ENCODE data around the gene HBE1. TPM values are rescaled to one million over a fixed set of nuclear protein-coding genes. Genes with fewer than 3 reads are reported as not detected.
A peak's percentile ranks its signal among the peaks of the same experiment; 100 is the strongest.

Gene HBE1
- total and polyA plus RNA-seq, 9 of the 15 experiments (the other 6 are each of a cell fraction or from before 2014, with no cell fraction given) = 612 to 10,250 (median 2,181) TPM

DNA sequence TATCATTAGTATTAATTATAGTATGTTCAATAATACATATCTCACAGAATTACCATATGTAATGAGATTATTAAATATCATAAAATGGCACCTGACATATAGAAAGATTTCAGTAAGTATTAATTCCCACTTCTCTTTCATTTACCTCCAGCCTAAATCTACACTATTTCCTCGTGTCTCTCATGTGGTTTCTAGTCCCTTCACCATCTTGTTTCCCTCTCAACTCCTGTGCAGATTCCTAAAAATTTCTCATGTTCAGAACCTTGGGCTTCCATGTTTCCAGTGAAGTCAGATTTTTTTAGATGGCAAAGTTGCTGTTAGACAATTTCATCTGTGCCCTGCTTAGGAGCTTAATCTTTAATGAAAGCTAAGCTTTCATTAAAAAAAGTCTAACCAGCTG lies 14.1 kb upstream of the HBE1 start:
- Histone ChIP-seq H2AFZ (ENCODE audit: low read depth, low read length) (no peak overlapping the region), H3K9ac (ENCODE audit: insufficient read depth in 1 of 2, low read depth in 2 of 2, low read length in 2 of 2) (peak overlapping the region in 1 of 2 experiments; percentile 41; a peak in 2 of 4 replicates), H3K36me3 (ENCODE audit: control insufficient read depth, insufficient read depth, low read length) (peaks cover 42% of the 10 kb centered on the region), H3K9me3 (replicated peaks; ENCODE audit: control insufficient read depth, insufficient read depth, low read depth, low read length) (no peaks in the 10 kb centered on the region), H3K4me3 (no peak overlapping the region), H3K27me3 (ENCODE audit: control insufficient read depth in 2 of 2, insufficient read depth in 2 of 2, low read length in 2 of 2) (no peaks in the 10 kb centered on the region), H3K9me1 (ENCODE audit: control insufficient read depth, insufficient read depth, low read length) (no peaks in the 10 kb centered on the region), H3K79me2 (ENCODE audit: control insufficient read depth, insufficient read depth, low read length) (peaks cover 90% of the 10 kb centered on the region), H3K4me2 (ENCODE audit: insufficient read depth, low read length) (peak overlapping the region; percentile 80), H4K20me1 (replicated peaks; ENCODE audit: control insufficient read depth, insufficient read depth, low read length) (no peaks in the 10 kb centered on the region), H3K27ac (ENCODE audit: extremely low read depth, low read depth, low read length) (peak overlapping the region; percentile 77), H3K4me1 (replicated peaks in 1 of 2; ENCODE audit: control insufficient read depth in 2 of 2, insufficient read depth in 2 of 2, low read length in 2 of 2) (peaks cover 29 to 88% of the 10 kb centered on the region in 2 experiments)
- no peak for DNase-seq (ENCODE audit: extremely low read depth in 1 of 4, low spot score in 3 of 4)
- CTCF ChIA-PET (ENCODE audit: low intra/inter-chr PET ratio) = no interaction called here
- POLR2A ChIA-PET = interaction anchor here (1.2 to 6.4 kb wide), 4 partner anchors 15 to 44 kb away, joined by 3 to 40 read pairs (median 5); partner anchors contain the start of gene HBE1
- WGBS (ENCODE audit: insufficient coverage, low coverage, missing lambda C conversion rate) = 8% methylated on average over 1 of the region's 1 CpG
- in situ Hi-C loops (cut with MboI) = no loop called here
- no peak for ATAC-seq
- BruUV-seq (replicated peaks) = no TSS peak
- intact Hi-C loops (cut with micrococcal nuclease) = loop anchor here (10.0 kb wide), 2 partner anchors 221 to 311 kb away; partner anchors contain the start of genes TRIM6 and UBQLN3
- no peak for FAIRE-seq
- no peak for TF ChIP-seq NR2C1 (IDR thresholded peaks at IDR 0.05)
- TF ChIP-seq NR2C1 (tag; IDR thresholded peaks at IDR 0.05) = no peak
- TF ChIP-seq, protein P1, sequence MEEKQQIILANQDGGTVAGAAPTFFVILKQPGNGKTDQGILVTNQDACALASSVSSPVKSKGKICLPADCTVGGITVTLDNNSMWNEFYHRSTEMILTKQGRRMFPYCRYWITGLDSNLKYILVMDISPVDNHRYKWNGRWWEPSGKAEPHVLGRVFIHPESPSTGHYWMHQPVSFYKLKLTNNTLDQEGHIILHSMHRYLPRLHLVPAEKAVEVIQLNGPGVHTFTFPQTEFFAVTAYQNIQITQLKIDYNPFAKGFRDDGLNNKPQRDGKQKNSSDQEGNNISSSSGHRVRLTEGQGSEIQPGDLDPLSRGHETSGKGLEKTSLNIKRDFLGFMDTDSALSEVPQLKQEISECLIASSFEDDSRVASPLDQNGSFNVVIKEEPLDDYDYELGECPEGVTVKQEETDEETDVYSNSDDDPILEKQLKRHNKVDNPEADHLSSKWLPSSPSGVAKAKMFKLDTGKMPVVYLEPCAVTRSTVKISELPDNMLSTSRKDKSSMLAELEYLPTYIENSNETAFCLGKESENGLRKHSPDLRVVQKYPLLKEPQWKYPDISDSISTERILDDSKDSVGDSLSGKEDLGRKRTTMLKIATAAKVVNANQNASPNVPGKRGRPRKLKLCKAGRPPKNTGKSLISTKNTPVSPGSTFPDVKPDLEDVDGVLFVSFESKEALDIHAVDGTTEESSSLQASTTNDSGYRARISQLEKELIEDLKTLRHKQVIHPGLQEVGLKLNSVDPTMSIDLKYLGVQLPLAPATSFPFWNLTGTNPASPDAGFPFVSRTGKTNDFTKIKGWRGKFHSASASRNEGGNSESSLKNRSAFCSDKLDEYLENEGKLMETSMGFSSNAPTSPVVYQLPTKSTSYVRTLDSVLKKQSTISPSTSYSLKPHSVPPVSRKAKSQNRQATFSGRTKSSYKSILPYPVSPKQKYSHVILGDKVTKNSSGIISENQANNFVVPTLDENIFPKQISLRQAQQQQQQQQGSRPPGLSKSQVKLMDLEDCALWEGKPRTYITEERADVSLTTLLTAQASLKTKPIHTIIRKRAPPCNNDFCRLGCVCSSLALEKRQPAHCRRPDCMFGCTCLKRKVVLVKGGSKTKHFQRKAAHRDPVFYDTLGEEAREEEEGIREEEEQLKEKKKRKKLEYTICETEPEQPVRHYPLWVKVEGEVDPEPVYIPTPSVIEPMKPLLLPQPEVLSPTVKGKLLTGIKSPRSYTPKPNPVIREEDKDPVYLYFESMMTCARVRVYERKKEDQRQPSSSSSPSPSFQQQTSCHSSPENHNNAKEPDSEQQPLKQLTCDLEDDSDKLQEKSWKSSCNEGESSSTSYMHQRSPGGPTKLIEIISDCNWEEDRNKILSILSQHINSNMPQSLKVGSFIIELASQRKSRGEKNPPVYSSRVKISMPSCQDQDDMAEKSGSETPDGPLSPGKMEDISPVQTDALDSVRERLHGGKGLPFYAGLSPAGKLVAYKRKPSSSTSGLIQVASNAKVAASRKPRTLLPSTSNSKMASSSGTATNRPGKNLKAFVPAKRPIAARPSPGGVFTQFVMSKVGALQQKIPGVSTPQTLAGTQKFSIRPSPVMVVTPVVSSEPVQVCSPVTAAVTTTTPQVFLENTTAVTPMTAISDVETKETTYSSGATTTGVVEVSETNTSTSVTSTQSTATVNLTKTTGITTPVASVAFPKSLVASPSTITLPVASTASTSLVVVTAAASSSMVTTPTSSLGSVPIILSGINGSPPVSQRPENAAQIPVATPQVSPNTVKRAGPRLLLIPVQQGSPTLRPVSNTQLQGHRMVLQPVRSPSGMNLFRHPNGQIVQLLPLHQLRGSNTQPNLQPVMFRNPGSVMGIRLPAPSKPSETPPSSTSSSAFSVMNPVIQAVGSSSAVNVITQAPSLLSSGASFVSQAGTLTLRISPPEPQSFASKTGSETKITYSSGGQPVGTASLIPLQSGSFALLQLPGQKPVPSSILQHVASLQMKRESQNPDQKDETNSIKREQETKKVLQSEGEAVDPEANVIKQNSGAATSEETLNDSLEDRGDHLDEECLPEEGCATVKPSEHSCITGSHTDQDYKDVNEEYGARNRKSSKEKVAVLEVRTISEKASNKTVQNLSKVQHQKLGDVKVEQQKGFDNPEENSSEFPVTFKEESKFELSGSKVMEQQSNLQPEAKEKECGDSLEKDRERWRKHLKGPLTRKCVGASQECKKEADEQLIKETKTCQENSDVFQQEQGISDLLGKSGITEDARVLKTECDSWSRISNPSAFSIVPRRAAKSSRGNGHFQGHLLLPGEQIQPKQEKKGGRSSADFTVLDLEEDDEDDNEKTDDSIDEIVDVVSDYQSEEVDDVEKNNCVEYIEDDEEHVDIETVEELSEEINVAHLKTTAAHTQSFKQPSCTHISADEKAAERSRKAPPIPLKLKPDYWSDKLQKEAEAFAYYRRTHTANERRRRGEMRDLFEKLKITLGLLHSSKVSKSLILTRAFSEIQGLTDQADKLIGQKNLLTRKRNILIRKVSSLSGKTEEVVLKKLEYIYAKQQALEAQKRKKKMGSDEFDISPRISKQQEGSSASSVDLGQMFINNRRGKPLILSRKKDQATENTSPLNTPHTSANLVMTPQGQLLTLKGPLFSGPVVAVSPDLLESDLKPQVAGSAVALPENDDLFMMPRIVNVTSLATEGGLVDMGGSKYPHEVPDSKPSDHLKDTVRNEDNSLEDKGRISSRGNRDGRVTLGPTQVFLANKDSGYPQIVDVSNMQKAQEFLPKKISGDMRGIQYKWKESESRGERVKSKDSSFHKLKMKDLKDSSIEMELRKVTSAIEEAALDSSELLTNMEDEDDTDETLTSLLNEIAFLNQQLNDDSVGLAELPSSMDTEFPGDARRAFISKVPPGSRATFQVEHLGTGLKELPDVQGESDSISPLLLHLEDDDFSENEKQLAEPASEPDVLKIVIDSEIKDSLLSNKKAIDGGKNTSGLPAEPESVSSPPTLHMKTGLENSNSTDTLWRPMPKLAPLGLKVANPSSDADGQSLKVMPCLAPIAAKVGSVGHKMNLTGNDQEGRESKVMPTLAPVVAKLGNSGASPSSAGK (IDR thresholded peaks at IDR 0.05) = peak; percentile 51; the same call in 1 of the 2 replicates
- no peak for TF ChIP-seq MCM3 (IDR thresholded peaks at IDR 0.05)
- no peak for TF ChIP-seq RB1 (IDR thresholded peaks at IDR 0.05; ENCODE audit: low read depth)
- no peak for TF ChIP-seq KLF6 (CRISPR knock-in tag; IDR thresholded peaks at IDR 0.05; ENCODE audit: borderline replicate concordance)
- peak; percentile 17; the same call in 1 of the 2 replicates for TF ChIP-seq HSF4 (CRISPR knock-in tag; IDR thresholded peaks at IDR 0.05; ENCODE audit: borderline replicate concordance)
- no peak for TF ChIP-seq ZFP30 (CRISPR knock-in tag; IDR thresholded peaks at IDR 0.05; ENCODE audit: borderline replicate concordance)
- TF ChIP-seq ZNF764 (CRISPR knock-in tag; IDR thresholded peaks at IDR 0.05; ENCODE audit: low read depth) = no peak

All from K562 (cell line).